Panc1 (cell line): ENCODE measurements around the gene LRIG2. TPM values are rescaled to one million over a fixed set of nuclear protein-coding genes. Genes with fewer than 3 reads are reported as not detected.

Experiments used
- ATAC-seq: fragments of 200-7000 bp; cut with Tn5 transposase; 2 replicates; pipeline ENCODE4 v1.9.1; 2020; ENCODE audit warnings: mild to moderate bottlenecking, moderate library complexity
- BruUV-seq: library from RNA; stranded (reverse); fragments of 400-500 nt; replicated peaks from 2 replicates; lab custom pipeline; 2021; lab: Mats Ljungman, UMichigan
- CTCF ChIA-PET: fragments of 300-600 bp; sonication (Branson Sonifier 250); formaldehyde crosslinking; loops from one replicate; lab custom pipeline; 2022; ENCODE audit warnings: antibody characterized with exemption; lab: Charles Lee
- POLR2A ChIA-PET: fragments of 300-600 bp; sonication (Branson Sonifier 250); formaldehyde crosslinking; loops from one replicate; lab custom pipeline; 2022; ENCODE audit warnings: antibody characterized with exemption; lab: Charles Lee
- DNase-seq: peaks from one replicate; pipeline ENCODE4 v3.0.0-alpha.2; 2010; ENCODE audit warnings: low read depth, low spot score
- H3K27ac ChIP-seq: 2 replicates; pipeline ENCODE4 v1.5.1; 2011; ENCODE audit warnings: mild to moderate bottlenecking, low read length, inconsistent platforms
- H3K27me3 ChIP-seq: fragments of 200-500 bp; sonication (Bioruptor generic); 2 replicates; pipeline ENCODE4 v1.6.0; 2014; ENCODE audit warnings: low read length, inconsistent platforms; ENCODE audit not compliant: control insufficient read depth, insufficient read depth
- H3K36me3 ChIP-seq: fragments of 200-500 bp; sonication (Bioruptor generic); 2 replicates; pipeline ENCODE4 v1.5.1; 2014; ENCODE audit warnings: inconsistent platforms, mild to moderate bottlenecking, low read length, moderate library complexity; ENCODE audit not compliant: control insufficient read depth, insufficient read depth
- H3K4me1 ChIP-seq: 2 replicates; pipeline ENCODE4 v1.5.1; 2011; ENCODE audit warnings: inconsistent platforms, mild to moderate bottlenecking, low read length, moderate library complexity; ENCODE audit not compliant: control insufficient read depth, insufficient read depth
- H3K4me3 ChIP-seq, 2 experiments: 2 replicates each; pipeline ENCODE4 v1.5.1; 2011 to 2012; ENCODE audit warnings: low read depth in 2 of 2, low read length in 2 of 2, mild to moderate bottlenecking in 2 of 2, inconsistent platforms in 1 of 2, moderate library complexity in 1 of 2
- H3K9me3 ChIP-seq: fragments of 200-500 bp; sonication (Bioruptor generic); 2 replicates; pipeline ENCODE4 v1.5.1; 2014; ENCODE audit warnings: low read depth, mild to moderate bottlenecking, inconsistent platforms, low read length, moderate library complexity; ENCODE audit not compliant: control insufficient read depth, insufficient read depth
- POLR2AphosphoS5 ChIP-seq: IDR thresholded peaks from 2 replicates; pipeline ENCODE4 v1.6.1; 2012; ENCODE audit warnings: mild to moderate bottlenecking, low read depth, low read length, moderate library complexity
- SIN3A ChIP-seq: IDR thresholded peaks from 2 replicates; pipeline ENCODE4 v1.6.1; 2012; ENCODE audit warnings: low read depth, mild to moderate bottlenecking, low read length, moderate library complexity, borderline replicate concordance; ENCODE audit not compliant: insufficient read depth
- TCF7L2 ChIP-seq: IDR thresholded peaks from 2 replicates; pipeline ENCODE4 v1.6.1; 2011; ENCODE audit warnings: mild to moderate bottlenecking, low read depth, low read length, inconsistent platforms
- in situ Hi-C: cut with HindIII; loops from 2 replicates; pipeline ENCODE4 v1.10.0; 2016; ENCODE audit warnings: low sequenced_read_pairs, low pct_unique_long_range_greater_than_20kb
- intact Hi-C: fragments of 100-400 bp; cut with micrococcal nuclease; formaldehyde crosslinking; loops from one replicate; pipeline ENCODE4 v1.10.0; 2022; ENCODE audit not compliant: unreplicated experiment
- total RNA-seq: library from RNA; stranded (reverse); gene quantifications from one replicate; pipeline ENCODE4 v1.2.1, GENCODE V29; 2021; ENCODE audit not compliant: unreplicated experiment
- TF ChIP-seq, protein P1 (sequence below): fragments of 450-650 bp; IDR thresholded peaks from 2 replicates; pipeline ENCODE4 v1.5.1; 2017; ENCODE audit warnings: mild to moderate bottlenecking
- TF ChIP-seq, protein P2 (sequence below), 2 experiments: IDR thresholded peaks; 2 replicates each; pipeline ENCODE4 v1.6.1; 2011 to 2012; ENCODE audit warnings: low read depth in 2 of 2, control low read depth in 1 of 2, low read length in 1 of 2, mild to moderate bottlenecking in 1 of 2, moderate library complexity in 1 of 2; ENCODE audit not compliant: insufficient read depth in 1 of 2

Gene LRIG2
- total RNA-seq, 1 experiment from 2014 or later: 8.9 TPM

DNA sequence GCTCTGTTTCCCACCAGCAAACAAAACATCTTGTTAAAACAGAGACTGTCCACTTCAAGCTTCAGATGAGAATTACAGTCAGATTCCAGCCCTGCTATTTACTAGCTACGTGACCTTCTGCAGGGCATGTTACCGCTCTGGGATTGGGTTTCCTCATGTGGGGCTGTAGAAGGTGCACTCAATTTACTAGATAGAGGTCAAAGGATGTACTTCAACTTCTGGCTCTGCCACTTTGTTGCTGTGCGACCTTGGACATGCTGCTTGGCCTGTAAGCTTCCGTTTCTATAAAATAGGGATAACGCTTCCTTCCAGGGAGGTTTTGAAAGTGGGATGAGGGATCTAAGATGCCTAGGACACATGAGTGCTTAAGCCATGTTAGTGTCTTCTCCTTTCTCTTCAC lies 46.0 kb upstream of the LRIG2 start:
- TF ChIP-seq SIN3A: no peak
- no peak for TF ChIP-seq POLR2AphosphoS5
- TF ChIP-seq, protein P1, sequence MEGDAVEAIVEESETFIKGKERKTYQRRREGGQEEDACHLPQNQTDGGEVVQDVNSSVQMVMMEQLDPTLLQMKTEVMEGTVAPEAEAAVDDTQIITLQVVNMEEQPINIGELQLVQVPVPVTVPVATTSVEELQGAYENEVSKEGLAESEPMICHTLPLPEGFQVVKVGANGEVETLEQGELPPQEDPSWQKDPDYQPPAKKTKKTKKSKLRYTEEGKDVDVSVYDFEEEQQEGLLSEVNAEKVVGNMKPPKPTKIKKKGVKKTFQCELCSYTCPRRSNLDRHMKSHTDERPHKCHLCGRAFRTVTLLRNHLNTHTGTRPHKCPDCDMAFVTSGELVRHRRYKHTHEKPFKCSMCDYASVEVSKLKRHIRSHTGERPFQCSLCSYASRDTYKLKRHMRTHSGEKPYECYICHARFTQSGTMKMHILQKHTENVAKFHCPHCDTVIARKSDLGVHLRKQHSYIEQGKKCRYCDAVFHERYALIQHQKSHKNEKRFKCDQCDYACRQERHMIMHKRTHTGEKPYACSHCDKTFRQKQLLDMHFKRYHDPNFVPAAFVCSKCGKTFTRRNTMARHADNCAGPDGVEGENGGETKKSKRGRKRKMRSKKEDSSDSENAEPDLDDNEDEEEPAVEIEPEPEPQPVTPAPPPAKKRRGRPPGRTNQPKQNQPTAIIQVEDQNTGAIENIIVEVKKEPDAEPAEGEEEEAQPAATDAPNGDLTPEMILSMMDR: no peak
- TF ChIP-seq, protein P2, sequence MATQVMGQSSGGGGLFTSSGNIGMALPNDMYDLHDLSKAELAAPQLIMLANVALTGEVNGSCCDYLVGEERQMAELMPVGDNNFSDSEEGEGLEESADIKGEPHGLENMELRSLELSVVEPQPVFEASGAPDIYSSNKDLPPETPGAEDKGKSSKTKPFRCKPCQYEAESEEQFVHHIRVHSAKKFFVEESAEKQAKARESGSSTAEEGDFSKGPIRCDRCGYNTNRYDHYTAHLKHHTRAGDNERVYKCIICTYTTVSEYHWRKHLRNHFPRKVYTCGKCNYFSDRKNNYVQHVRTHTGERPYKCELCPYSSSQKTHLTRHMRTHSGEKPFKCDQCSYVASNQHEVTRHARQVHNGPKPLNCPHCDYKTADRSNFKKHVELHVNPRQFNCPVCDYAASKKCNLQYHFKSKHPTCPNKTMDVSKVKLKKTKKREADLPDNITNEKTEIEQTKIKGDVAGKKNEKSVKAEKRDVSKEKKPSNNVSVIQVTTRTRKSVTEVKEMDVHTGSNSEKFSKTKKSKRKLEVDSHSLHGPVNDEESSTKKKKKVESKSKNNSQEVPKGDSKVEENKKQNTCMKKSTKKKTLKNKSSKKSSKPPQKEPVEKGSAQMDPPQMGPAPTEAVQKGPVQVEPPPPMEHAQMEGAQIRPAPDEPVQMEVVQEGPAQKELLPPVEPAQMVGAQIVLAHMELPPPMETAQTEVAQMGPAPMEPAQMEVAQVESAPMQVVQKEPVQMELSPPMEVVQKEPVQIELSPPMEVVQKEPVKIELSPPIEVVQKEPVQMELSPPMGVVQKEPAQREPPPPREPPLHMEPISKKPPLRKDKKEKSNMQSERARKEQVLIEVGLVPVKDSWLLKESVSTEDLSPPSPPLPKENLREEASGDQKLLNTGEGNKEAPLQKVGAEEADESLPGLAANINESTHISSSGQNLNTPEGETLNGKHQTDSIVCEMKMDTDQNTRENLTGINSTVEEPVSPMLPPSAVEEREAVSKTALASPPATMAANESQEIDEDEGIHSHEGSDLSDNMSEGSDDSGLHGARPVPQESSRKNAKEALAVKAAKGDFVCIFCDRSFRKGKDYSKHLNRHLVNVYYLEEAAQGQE (IDR thresholded peaks at IDR 0.05; ENCODE audit: insufficient read depth in 1 of 2, low read depth in 2 of 2, low read length in 1 of 2): no peak
- no peak for TF ChIP-seq TCF7L2
- in situ Hi-C loops: no loop called here
- DNase-seq (no peak), ATAC-seq (no peak)
- BruUV-seq: no TSS peak
- CTCF ChIA-PET: no interaction called here
- intact Hi-C loops: no loop called here
- H3K36me3 ChIP-seq: no peaks in the 10 kb centered on the region
- no peak overlapping the region for H3K4me3 ChIP-seq
- H3K4me1 ChIP-seq: no peaks in the 10 kb centered on the region
- no peaks in the 10 kb centered on the region for H3K9me3 ChIP-seq
- no peaks in the 10 kb centered on the region for H3K27me3 ChIP-seq
- H3K27ac ChIP-seq: no peak overlapping the region
- POLR2A ChIA-PET: interaction anchor here (0.6 kb wide), 1 partner anchor 185 kb away, joined by 4 read pairs; no protein-coding TSS in a partner anchor

DNA sequence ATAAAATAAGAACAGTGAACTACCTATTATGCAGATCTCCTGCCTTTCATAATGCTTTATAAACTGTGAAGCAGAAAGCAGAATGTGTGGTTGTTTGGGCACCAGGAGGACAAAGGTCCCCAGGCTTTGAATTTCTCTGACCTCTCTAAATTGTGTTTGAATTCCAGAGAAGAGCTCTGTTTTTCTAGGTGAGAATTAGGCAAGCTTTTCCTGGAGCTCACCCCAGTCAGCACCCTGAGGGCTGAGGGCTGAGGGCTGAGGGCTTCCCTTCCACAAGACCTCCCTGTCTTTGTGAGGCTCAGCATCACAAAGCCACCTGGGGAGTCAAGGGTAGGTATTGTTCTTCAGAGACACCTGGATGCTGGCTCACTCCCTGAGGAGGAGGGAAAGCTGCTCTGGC lies 45.5 kb upstream of the LRIG2 start:
- in situ Hi-C loops: no loop called here
- H3K36me3 ChIP-seq: no peaks in the 10 kb centered on the region
- POLR2A ChIA-PET: interaction anchor here (0.6 to 0.7 kb wide), 2 partner anchors 20 to 186 kb away, joined by 4 to 9 read pairs; no protein-coding TSS in a partner anchor

DNA sequence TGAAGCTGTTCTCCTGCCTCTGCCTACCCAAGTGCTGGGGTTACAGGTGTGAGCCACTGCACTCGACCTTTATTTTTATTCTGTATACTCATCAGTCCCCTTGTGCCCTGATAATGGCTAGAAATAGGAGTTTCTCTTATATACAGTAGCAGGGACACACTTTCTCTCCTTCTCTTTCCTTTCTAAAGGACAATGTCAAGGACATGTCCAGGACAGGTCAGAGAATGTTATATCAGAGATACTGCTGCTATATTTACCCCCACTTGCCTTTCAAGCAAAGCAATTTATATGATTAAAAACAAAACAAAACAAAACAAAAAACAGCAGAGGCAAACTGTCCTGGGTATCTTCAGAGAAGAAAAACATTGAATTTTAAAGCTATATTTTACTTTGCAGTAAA lies 43.2 kb upstream of the LRIG2 start:
- POLR2A ChIA-PET: interaction anchor here (0.6 kb wide), 1 partner anchor 168 kb away, joined by 4 read pairs; no protein-coding TSS in a partner anchor
- Histone ChIP-seq H3K9me3 (no peaks in the 10 kb centered on the region), H3K4me3 (no peak overlapping the region), H3K27ac (no peak overlapping the region), H3K4me1 (peaks cover under 1% of the 10 kb centered on the region; the same call in 1 of the 2 replicates), H3K36me3 (no peaks in the 10 kb centered on the region), H3K27me3 (no peaks in the 10 kb centered on the region)
- in situ Hi-C loops (no loop called here), intact Hi-C loops (no loop called here)
- DNase-seq: no peak
- no peak for ATAC-seq
- no TSS peak for BruUV-seq
- no peak for TF ChIP-seq POLR2AphosphoS5
- TF ChIP-seq TCF7L2: no peak
- TF ChIP-seq SIN3A: no peak
- TF ChIP-seq, protein P2 (IDR thresholded peaks at IDR 0.05; ENCODE audit: insufficient read depth in 1 of 2, low read depth in 2 of 2, low read length in 1 of 2): no peak
- TF ChIP-seq, protein P1: no peak
- CTCF ChIA-PET: no interaction called here

More for the DNA sequence above, 45.5 kb upstream of the LRIG2 start:
- Histone ChIP-seq H3K27ac (no peak overlapping the region), H3K4me1 (no peaks in the 10 kb centered on the region), H3K9me3 (no peaks in the 10 kb centered on the region), H3K4me3 (no peak overlapping the region), H3K27me3 (no peaks in the 10 kb centered on the region)
- no TSS peak for BruUV-seq
- TF ChIP-seq POLR2AphosphoS5: no peak
- CTCF ChIA-PET: no interaction called here
- ATAC-seq (no peak), DNase-seq (no peak)
- intact Hi-C loops: no loop called here
